HG03045 (cell line): ENCODE measurements around the gene CFAP43.

Experiments
- ATAC-seq: cut with Tn5 transposase; IDR thresholded peaks from one replicate; pipeline ENCODE4 v1.9.1; 2021; ENCODE audit warnings: mild to moderate bottlenecking, moderate library complexity; ENCODE audit not compliant: unreplicated experiment

CFAP43 gene

GRCh38 chr10:104142081-104142480, 90.1 kb downstream of the CFAP43 start:
- ATAC-seq = no peak

- ATAC-seq = no peak
These were observed 92.9 kb downstream of the CFAP43 start for GRCh38 chr10:104139221-104139620.

GRCh38 chr10:104138131-104138530, 94.0 kb downstream of the CFAP43 start:
- ATAC-seq = no peak

- no peak for ATAC-seq
These were observed 102.1 kb downstream of the CFAP43 start for GRCh38 chr10:104130041-104130440.

- no peak for ATAC-seq
These were observed 104.0 kb downstream of the CFAP43 start for GRCh38 chr10:104128214-104128613.

- no peak for ATAC-seq
These were observed 104.8 kb downstream of the CFAP43 start for GRCh38 chr10:104127411-104127810.

- ATAC-seq = no peak
These were observed 108.8 kb downstream of the CFAP43 start for GRCh38 chr10:104123397-104123796.

GRCh38 chr10:104122225-104123107, 109.7 kb downstream of the CFAP43 start:
- peak; percentile 1 for ATAC-seq

- peak; percentile 92 for ATAC-seq
These were observed 110.5 kb downstream of the CFAP43 start, which contains the start of gene SFR1 for GRCh38 chr10:104121485-104122224. TSS of gene SFR1 (plus strand) at chr10:104122171. CDS start at chr10:104122184, 13 bp downstream.

- ATAC-seq = peak; percentile 34
These were observed 111.2 kb downstream of the CFAP43 start for GRCh38 chr10:104120903-104121484.

GRCh38 chr10:104120512-104120902, 111.7 kb downstream of the CFAP43 start:
- no peak for ATAC-seq

- no peak for ATAC-seq
These were observed 112.2 kb downstream of the CFAP43 start for GRCh38 chr10:104119996-104120395.

- no peak for ATAC-seq
These were observed 114.3 kb downstream of the CFAP43 start for GRCh38 chr10:104117839-104118323.

- ATAC-seq = no peak
These were observed 118.7 kb downstream of the CFAP43 start for GRCh38 chr10:104113376-104113956.

GRCh38 chr10:104109908-104110662, 122.1 kb downstream of the CFAP43 start:
- ATAC-seq = peak; percentile 56

- ATAC-seq = no peak
These were observed 127.2 kb downstream of the CFAP43 start for GRCh38 chr10:104104926-104105325.

GRCh38 chr10:104104418-104104817, 127.7 kb downstream of the CFAP43 start:
- ATAC-seq = no peak

GRCh38 chr10:104103956-104104355, 128.2 kb downstream of the CFAP43 start:
- ATAC-seq = no peak

GRCh38 chr10:104101902-104102301, 130.3 kb downstream of the CFAP43 start:
- ATAC-seq = no peak

- ATAC-seq = no peak
These were observed 131.4 kb downstream of the CFAP43 start for GRCh38 chr10:104100795-104101194.
